HG02938 (cell line): ENCODE measurements around the gene TCN2.
"Not testable (repeated sequence)": the region's sequence is repeated elsewhere in the genome, so short reads cannot be mapped to it uniquely, and the experiment has no call there.

Experiments used
- ATAC-seq: cut with Tn5 transposase; IDR thresholded peaks from one replicate; pipeline ENCODE4 v1.9.1; 2021; ENCODE audit warnings: mild to moderate bottlenecking, moderate library complexity; ENCODE audit not compliant: unreplicated experiment

Gene TCN2

GRCh38 chr22:30609260-30610185 lies 2.5 kb downstream of the TCN2 start:
- no peak for ATAC-seq

DNA sequence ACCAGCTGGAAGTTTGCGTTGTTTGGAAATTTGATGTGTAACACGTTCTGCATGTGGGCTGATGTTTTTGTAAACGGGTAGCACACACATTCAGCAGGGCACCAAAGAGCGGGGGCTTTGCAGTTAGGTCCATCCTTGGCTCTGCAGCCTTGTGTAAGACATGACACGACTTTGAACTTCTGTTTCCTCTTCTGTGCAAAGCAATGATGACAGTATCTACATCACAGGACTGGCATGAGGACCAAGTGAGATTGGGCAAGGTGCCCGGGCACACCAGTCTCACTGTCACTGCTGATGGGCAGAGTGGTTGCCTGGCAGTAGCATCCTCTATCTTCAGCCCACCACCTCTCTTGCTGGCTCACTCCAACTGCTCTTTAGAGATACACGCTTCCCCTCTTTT lies 3.3 kb downstream of the TCN2 start:
- no peak for ATAC-seq

- no peak for ATAC-seq
Observed at GRCh38 chr22:30611197-30611596, 4.2 kb downstream of the TCN2 start.

DNA sequence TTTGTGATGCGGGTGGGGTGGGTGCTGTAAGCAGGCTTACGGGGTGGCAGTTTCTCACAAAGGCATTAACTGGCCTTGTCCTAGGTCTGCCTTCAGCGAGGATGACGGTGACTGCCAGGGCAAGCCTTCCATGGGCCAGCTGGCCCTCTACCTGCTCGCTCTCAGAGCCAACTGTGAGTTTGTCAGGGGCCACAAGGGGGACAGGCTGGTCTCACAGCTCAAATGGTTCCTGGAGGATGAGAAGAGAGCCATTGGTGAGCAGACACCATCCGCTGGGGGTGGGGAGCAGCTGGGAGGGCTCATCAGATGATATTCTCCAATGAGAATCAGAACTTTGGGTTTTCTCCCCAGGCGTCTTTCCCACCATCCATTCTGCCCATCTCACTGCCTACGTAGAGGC lies 5.8 kb downstream of the TCN2 start:
- no peak for ATAC-seq

DNA sequence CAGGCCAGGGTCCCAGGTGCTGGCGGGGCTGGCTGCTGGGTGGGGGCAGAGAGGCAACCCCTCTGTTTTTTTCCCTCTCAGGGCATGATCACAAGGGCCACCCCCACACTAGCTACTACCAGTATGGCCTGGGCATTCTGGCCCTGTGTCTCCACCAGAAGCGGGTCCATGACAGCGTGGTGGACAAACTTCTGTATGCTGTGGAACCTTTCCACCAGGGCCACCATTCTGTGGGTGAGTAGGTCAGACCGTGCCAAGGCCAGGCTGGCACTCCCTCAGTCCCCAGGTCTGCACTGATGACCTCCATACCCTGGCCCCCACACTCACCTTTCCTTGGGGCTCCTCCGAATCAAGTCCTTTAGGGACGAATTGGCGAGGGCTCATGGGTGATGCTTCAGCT lies 7.3 kb downstream of the TCN2 start:
- ATAC-seq: no peak

- no peak for ATAC-seq
Observed at GRCh38 chr22:30614879-30615278, 7.9 kb downstream of the TCN2 start.

- no peak for ATAC-seq
Observed at GRCh38 chr22:30615543-30615954, 8.6 kb downstream of the TCN2 start.

DNA sequence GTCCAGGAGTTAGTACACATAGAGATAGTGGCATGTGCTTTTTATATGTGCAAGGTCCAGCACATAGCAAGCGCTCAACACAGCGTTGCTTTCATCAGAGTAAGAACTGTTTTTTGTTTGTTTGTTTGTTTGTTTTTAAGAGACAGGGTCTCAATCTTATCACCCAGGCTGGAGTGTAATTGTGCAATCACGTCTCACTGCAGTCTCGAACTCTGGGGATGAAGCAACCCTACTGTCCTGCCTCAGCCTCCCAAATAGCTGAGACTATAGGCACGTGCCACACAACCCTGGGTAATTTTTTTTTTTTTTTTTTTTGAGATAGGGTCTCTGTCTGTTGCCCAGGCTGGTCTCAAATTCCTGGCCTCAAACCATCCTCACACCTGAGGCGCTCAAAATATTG lies 10.8 kb downstream of the TCN2 start:
- ATAC-seq: no peak

DNA sequence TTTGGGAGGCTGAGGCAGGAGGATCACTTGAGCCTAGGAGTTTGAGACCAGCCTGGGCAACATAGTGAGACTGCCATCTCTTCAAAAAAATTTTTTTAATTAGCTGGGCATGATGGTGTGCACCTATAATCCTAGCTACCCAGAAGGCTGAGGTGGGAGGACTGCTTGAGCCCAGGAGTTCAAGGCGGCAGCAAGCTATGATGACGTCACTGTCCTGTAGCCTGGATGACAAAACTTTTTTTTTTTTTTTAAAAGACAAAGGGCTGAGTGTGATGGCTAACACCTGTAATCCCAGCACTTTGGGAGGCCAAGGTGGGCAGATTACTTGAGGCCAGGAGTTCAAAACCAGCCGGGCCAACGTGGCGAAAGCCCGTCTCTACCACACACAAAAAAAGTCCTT lies 12.9 kb downstream of the TCN2 start:
- ATAC-seq: not testable (repeated sequence)

GRCh38 chr22:30626413-30626812 lies 19.4 kb downstream of the TCN2 start:
- no peak for ATAC-seq

GRCh38 chr22:30627471-30627870 lies 20.5 kb downstream of the TCN2 start:
- no peak for ATAC-seq

DNA sequence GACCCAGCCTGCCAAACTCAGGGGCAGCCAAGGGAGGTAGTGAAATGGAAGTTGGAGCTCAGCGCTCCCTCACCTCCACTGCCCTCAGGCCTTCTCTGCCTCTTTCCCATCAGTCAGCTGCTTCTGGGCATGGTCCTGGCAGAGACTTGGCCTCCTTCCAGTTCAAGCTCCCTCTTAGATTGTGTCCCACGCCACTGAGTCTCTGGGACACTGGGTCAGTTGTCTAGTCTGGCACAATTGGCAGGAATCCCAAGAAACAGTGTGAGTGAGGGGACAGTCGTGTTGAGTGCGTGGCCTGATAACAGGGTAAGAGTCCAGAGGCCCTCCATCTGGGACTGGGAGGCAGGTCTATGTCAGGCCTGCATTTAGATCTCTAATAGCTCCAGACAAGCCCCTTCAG lies 21.5 kb downstream of the TCN2 start:
- no peak for ATAC-seq

GRCh38 chr22:30631469-30631868 lies 24.5 kb downstream of the TCN2 start:
- not testable (repeated sequence) for ATAC-seq

DNA sequence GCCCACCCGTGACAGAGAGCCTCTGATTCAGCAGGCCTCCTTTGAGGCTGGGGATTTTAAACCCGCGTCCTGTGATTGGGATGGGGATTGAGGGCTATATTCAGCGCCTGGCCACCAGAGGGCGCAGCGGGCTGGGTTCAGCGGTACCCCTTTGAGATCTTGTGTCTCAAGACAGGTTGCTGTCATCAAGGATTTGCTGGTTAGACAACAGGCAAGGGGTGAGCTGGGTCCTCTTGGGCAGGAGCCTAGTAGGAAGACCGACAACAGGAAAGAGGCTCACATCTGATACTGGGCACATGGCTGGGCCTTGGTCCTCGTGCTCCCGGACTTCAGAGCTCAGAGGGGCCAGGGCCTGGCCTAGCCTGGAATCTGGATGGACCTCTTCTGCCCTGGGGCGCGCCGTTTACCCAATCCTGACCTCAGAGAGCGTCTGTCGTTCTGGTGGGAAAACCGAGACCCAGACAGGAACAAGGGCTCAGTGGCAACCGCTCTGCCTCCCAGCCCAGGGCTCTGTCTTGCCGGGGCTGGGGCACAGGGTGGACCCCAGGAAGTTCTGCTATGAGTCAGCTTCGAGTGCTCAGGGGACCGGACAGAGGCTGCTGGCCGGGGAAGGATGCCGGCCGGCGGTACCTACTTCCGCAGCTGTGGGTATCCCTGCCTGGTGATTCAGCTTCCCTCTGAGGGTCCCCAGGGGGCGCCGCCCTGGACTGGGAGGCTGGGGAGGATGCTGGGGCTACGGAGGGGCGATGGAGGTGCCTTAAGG lies 27.7 kb downstream of the TCN2 start:
- ATAC-seq: peak; percentile 51

- ATAC-seq: peak; percentile 36
Observed at GRCh38 chr22:30635273-30636225, 28.6 kb downstream of the TCN2 start, which contains the start of gene SLC35E4. SLC35E4 (plus strand) TSS chr22:30635781; CDS start chr22:30636451, 670 bp downstream.

GRCh38 chr22:30636226-30637077 lies 29.5 kb downstream of the TCN2 start:
- ATAC-seq: no peak

GRCh38 chr22:30637701-30638114 lies 30.7 kb downstream of the TCN2 start:
- ATAC-seq: no peak

GRCh38 chr22:30640361-30640760 lies 33.4 kb downstream of the TCN2 start:
- no peak for ATAC-seq

GRCh38 chr22:30640839-30641430 lies 34.0 kb downstream of the TCN2 start:
- no peak for ATAC-seq
